Measurements from ENCODE around the gene CCDC201. TPM values are rescaled to one million over a fixed set of nuclear protein-coding genes. Genes with fewer than 3 reads are reported as not detected.

CCDC201 gene
- total RNA-seq: not detected in 2 replicates

DNA sequence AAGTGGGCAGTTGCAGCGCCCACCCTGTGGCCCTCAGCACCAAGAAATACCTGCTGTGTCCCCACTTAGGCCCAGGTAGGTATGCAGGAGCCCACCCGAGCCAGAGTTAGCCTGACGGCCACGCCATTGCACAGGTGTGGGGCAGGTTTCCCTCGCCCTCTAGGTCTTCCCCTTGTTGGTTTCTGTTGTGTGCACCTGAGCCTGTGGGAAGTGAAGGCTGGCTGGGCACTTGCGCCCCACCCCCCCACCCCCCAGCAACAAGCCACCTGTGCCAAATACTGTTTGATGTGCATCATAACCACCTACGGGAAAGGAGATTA, at the start of gene CCDC201:
Gene CCDC201, minus strand, starts transcription at position 48 of the 320 bp plus-strand sequence. CDS start 75 bp downstream, outside the sequence.

GRCh38 chr7:45920502-45921380, 47.9 kb upstream of the CCDC201 start, which contains the start of gene IGFBP3:
IGFBP3 (minus strand) TSS chr7:45921272; CDS start chr7:45921140, 132 bp downstream.

DNA sequence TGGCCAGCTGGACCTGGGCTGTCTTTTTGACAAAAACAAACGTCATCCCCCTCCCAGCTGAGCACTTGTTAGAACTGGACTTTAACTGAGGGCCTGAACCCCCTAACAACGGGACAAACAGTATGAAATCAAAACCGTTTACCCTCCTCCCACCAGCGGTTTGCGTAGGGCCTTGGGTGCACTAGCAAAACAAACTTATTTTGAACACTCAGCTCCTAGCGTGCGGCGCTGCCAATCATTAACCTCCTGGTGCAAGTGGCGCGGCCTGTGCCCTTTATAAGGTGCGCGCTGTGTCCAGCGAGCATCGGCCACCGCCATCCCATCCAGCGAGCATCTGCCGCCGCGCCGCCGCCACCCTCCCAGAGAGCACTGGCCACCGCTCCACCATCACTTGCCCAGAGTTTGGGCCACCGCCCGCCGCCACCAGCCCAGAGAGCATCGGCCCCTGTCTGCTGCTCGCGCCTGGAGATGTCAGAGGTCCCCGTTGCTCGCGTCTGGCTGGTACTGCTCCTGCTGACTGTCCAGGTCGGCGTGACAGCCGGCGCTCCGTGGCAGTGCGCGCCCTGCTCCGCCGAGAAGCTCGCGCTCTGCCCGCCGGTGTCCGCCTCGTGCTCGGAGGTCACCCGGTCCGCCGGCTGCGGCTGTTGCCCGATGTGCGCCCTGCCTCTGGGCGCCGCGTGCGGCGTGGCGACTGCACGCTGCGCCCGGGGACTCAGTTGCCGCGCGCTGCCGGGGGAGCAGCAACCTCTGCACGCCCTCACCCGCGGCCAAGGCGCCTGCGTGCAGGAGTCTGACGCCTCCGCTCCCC, 15.5 kb upstream of the CCDC201 start, which contains the start of gene IGFBP1:
Gene IGFBP1, plus strand, starts transcription at position 304 of the 808 bp plus-strand sequence. Its CDS starts 165 bp downstream, at position 469.

Other genes starting within 250 kb of the CCDC201 start
- gene IGFBP1, start 15.4 kb upstream of the CCDC201 start, total RNA-seq: 0.81 TPM in 1 of 2 replicates, not detected in the other
- gene IGFBP3, start 48.2 kb upstream of the CCDC201 start, total RNA-seq: 12.8 and 35.1 TPM in 2 replicates

Data from bladder microvascular endothelial cell (primary cell).